ENCODE data around the gene NEK1.

- no peak for TF ChIP-seq CTCF (conservative IDR thresholded peaks at IDR 0.05 in 1 of 2, IDR thresholded peaks at IDR 0.05 in 1 of 2; ENCODE audit: extremely low read depth in 1 of 2, insufficient read depth in 1 of 2, low read depth in 1 of 2, low read length in 2 of 2)
- no peak for TF ChIP-seq EZH2 (IDR thresholded peaks at IDR 0.05; ENCODE audit: borderline replicate concordance, low read length)
These were observed 252.4 kb downstream of the NEK1 start for GRCh38 chr4:169359961-169360360.
